ENCODE data around the gene TNRC6A. TPM values are rescaled to one million over a fixed set of nuclear protein-coding genes. Genes with fewer than 3 reads are reported as not detected.

TNRC6A gene
- total RNA-seq, 1 donor from 2014 or later, result 92.5 TPM

DNA sequence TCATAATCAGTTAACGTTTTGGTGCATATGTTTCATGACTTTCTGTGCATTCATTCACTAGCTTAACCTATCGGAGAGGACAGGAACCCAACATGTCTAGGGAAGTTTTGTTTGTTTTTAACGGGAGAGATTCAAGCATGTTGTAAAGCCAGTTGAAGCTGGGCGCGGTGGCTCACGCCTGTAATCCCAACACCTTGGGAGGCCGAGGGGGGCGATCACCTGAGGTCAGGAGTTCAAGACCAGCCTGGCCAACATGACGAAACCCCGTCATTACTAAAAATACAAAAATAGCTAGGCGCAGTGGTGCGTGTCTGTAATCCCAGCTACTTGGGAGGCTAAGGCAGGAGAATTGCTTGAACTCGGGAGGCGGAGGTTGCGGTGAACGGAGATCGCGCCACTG lies 1.4 kb upstream of the TNRC6A start:
- TF ChIP-seq, protein P1, sequence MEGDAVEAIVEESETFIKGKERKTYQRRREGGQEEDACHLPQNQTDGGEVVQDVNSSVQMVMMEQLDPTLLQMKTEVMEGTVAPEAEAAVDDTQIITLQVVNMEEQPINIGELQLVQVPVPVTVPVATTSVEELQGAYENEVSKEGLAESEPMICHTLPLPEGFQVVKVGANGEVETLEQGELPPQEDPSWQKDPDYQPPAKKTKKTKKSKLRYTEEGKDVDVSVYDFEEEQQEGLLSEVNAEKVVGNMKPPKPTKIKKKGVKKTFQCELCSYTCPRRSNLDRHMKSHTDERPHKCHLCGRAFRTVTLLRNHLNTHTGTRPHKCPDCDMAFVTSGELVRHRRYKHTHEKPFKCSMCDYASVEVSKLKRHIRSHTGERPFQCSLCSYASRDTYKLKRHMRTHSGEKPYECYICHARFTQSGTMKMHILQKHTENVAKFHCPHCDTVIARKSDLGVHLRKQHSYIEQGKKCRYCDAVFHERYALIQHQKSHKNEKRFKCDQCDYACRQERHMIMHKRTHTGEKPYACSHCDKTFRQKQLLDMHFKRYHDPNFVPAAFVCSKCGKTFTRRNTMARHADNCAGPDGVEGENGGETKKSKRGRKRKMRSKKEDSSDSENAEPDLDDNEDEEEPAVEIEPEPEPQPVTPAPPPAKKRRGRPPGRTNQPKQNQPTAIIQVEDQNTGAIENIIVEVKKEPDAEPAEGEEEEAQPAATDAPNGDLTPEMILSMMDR (IDR thresholded peaks at IDR 0.05; ENCODE audit: unreplicated experiment), result no peak
- Mint-ChIP-seq H3K9me3 (ENCODE audit: low read depth) (no peaks in the 10 kb centered on the region), H3K27me3 (no peaks in the 10 kb centered on the region), H3K4me1 (ENCODE audit: low read depth) (peaks cover 22% of the 10 kb centered on the region), H3K27ac (no peak overlapping the region), H3K4me3 (ENCODE audit: low read depth) (peak overlapping the region; percentile 16), H3K36me3 (ENCODE audit: insufficient read depth) (peaks cover 5% of the 10 kb centered on the region)
- no peak for DNase-seq (ENCODE audit: low spot score, unreplicated experiment)

DNA sequence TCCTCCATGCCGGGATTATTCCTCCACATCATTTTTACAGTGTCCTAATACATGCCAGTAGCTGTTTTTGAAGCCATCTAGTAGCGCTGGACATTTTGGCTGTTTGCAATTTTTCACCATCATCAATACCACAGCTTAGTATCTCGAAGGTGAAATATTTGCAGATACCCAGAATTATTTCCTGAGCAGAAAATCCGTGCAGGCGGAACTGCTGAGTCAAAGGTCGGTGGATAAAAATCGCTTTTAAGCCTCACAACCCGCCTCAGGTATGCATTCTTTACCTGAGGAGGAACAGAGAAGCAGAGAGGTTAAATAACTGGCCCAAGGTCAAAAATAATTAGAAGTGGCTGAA lies 584 bp upstream of the TNRC6A start:
- no peaks in the 10 kb centered on the region for H3K27me3 Mint-ChIP-seq
- no peaks in the 10 kb centered on the region for H3K9me3 Mint-ChIP-seq (ENCODE audit: low read depth)
- H3K4me1 Mint-ChIP-seq (ENCODE audit: low read depth), result peaks cover 22% of the 10 kb centered on the region
- H3K27ac Mint-ChIP-seq, result peak overlapping the region; percentile 92
- H3K36me3 Mint-ChIP-seq (ENCODE audit: insufficient read depth), result peaks cover 8% of the 10 kb centered on the region
- TF ChIP-seq, protein P1 (IDR thresholded peaks at IDR 0.05; ENCODE audit: unreplicated experiment), result no peak
- H3K4me3 Mint-ChIP-seq (ENCODE audit: low read depth), result peak overlapping the region; percentile 86
- DNase-seq (ENCODE audit: low spot score, unreplicated experiment), result no peak

DNA sequence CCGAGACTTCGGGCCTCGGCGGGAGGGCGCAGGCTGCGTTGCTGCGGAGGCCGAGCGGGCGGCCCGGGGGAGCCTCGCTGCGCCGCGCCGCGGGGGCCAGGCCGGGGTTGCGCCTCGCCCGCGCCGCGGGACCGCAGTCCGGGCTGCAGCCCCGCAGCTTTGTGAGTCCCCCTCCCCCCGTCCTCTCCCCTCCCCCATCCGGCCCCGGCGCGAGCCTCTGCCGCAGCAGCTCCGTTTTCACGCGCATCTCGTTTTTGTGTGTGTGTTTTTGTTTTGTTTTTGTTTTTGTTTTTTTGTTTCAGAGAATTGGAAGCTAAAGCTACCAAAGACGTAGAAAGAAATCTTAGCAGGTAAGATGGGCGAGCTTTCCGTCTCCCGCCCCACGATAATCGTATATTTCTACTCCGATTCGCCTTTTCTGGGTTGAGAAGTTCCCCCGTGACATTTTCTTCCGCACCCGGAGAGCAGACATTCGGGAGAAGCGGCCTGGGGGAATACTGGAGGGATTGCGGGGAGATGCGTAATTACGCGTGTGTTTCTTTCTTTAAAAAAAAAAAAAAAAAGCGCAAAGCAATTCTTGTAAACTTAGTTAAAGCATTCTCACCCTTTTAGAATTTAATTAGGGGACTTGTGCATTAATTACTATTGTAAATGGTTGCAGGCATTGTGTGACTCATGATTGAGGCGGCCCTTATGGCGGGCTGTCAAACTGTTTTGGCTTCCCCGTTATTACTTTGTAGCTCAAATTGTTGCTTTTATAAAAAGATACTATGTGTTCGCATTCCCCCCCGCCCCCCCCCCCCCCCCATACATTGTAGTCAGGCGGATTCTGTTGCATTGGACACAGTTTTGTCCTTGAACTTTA lies 732 bp downstream of the TNRC6A start:
- H3K4me1 Mint-ChIP-seq (ENCODE audit: low read depth), result peaks cover 26% of the 10 kb centered on the region

DNA sequence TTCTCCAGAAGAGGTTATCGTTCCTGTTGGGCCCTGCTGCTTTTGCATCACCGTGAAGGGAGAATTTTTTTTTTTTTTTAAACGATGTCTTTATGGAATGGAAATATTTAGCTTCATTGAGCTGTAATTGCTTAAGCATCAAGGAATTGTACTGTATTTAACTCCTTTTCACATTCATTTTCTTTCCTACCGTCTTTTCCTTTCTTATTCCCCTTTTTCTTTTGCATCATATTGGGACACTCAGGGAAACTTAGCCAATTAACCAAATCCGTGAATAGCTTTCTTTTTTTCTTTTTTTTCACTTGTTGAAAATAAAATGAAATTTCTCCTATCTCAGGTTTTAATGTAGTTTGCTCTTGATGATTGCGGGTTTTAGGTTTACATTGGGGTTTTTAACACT lies 1.5 kb downstream of the TNRC6A start:
- DNase-seq (ENCODE audit: low spot score, unreplicated experiment), result no peak
- H3K4me1 Mint-ChIP-seq (ENCODE audit: low read depth), result peaks cover 26% of the 10 kb centered on the region
- H3K36me3 Mint-ChIP-seq (ENCODE audit: insufficient read depth), result peaks cover 12% of the 10 kb centered on the region
- peak overlapping the region; percentile 35 for H3K27ac Mint-ChIP-seq
- TF ChIP-seq, protein P1 (IDR thresholded peaks at IDR 0.05; ENCODE audit: unreplicated experiment), result no peak
- peak overlapping the region; percentile 98 for H3K4me3 Mint-ChIP-seq (ENCODE audit: low read depth)
- H3K27me3 Mint-ChIP-seq, result no peaks in the 10 kb centered on the region
- no peaks in the 10 kb centered on the region for H3K9me3 Mint-ChIP-seq (ENCODE audit: low read depth)

More for the DNA sequence above, 732 bp downstream of the TNRC6A start:
- peaks cover 12% of the 10 kb centered on the region for H3K36me3 Mint-ChIP-seq (ENCODE audit: insufficient read depth)
- H3K4me3 Mint-ChIP-seq (ENCODE audit: low read depth), result peak overlapping the region; percentile 98
- TF ChIP-seq, protein P1 (IDR thresholded peaks at IDR 0.05; ENCODE audit: unreplicated experiment), result no peak
- DNase-seq (ENCODE audit: low spot score, unreplicated experiment), result no peak
- no peaks in the 10 kb centered on the region for H3K9me3 Mint-ChIP-seq (ENCODE audit: low read depth)
- H3K27me3 Mint-ChIP-seq, result no peaks in the 10 kb centered on the region
- H3K27ac Mint-ChIP-seq, result peak overlapping the region; percentile 95

DNA sequence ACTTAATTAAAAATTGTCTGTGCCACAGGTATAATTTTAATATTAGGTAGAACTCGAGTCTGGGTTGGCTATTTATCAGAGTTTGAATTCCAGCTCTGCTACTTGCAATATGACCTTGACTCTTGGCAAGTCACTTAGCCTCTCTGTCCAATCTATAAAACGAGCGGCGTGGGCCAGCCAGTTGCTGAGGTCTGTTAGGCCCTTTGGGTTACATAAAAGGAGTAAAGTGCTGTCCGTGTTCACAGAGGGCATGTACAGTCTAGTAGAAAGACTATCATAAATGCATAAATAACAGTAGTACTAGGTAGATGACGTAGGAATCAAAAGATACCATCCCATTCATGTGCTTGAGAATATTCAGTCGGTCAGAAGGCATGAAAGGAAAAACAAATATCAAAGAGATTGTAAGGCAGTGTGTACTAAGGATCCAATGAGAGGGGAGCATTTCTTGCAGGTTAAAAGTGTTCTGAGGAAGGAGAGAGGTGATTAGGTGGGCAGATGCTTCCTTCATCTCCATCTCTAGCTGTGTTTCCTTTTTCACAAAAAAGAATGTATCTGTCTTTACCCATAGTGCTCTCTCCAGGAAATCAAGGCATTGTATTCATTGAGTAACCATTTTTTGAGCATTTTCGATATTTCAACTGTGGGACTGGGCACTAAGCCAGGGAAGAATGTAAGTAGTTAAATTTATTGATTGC lies 2.4 kb downstream of the TNRC6A start:
- no peaks in the 10 kb centered on the region for H3K9me3 Mint-ChIP-seq (ENCODE audit: low read depth)
- no peak for DNase-seq (ENCODE audit: low spot score, unreplicated experiment)
- no peak overlapping the region for H3K27ac Mint-ChIP-seq
- peaks cover 12% of the 10 kb centered on the region for H3K36me3 Mint-ChIP-seq (ENCODE audit: insufficient read depth)
- TF ChIP-seq, protein P1 (IDR thresholded peaks at IDR 0.05; ENCODE audit: unreplicated experiment), result no peak
- H3K4me3 Mint-ChIP-seq (ENCODE audit: low read depth), result peak overlapping the region; percentile 98
- H3K27me3 Mint-ChIP-seq, result no peaks in the 10 kb centered on the region
- H3K4me1 Mint-ChIP-seq (ENCODE audit: low read depth), result peaks cover 30% of the 10 kb centered on the region

All from progenitor cell of endocrine pancreas (in vitro differentiated cells).